ENCODE results near the gene CATSPER4. TPM values are rescaled to one million over a fixed set of nuclear protein-coding genes. Genes with fewer than 3 reads are reported as not detected.
A peak's percentile ranks its signal among the peaks of the same experiment; 100 is the strongest.

CATSPER4 gene
- total and polyA plus RNA-seq, 2 donors (not counting 1 experiment from before 2014, with no cell fraction given): not detected

DNA sequence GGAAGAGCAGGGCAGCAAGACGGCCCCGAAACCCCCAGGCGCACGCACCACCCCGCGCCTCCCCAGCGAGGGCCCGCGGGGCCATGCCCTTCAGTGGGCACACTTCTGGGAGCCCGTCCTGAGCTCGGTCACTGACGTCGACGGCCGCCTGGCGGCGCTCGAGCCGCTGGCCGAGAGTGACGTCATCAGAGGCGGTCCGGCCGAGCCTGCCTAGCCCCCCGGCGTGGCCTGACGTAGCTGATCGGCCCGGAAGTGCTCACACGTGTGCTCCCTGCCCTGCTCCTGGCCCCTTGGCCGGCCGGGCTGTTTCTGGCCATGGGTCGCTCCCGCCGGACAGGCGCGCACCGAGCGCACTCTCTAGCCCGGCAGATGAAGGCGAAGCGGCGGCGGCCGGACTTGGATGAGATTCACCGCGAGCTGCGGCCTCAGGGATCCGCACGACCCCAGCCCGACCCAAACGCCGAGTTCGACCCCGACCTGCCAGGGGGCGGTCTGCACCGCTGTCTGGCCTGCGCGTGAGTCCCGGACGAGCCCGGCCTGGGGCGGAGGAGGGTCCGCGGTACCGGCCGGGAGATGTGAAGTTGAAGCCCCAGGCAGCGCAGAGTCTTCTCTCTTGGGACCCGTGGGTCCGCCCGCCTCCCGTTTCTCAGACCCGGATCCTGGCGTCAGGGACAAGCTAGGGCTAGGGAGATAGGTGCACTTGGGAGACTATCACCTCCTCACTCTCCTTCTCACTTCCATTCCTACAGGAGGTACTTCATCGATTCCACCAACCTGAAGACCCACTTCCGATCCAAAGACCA lies 20.5 kb upstream of the CATSPER4 start, which contains the start of gene ZNF593:
TSS of gene ZNF593 (plus strand) at position 240 of the 803 bp plus-strand sequence. CDS start at position 316, 76 bp downstream.
- ChIA-PET POLR2A (interaction anchor here (0.9 to 1.1 kb wide), 2 partner anchors 64 to 119 kb away, joined by 3 to 5 read pairs; partner anchors contain the start of gene CEP85), CTCF (interaction anchor here (0.6 to 2.2 kb wide), 38 partner anchors 8 to 263 kb away, joined by 3 to 42 read pairs (median 4); partner anchors contain the start of genes CD52, CEP85, DHDDS and PDIK1L)
- H3K4me3 ChIP-seq (ENCODE audit: control extremely low read depth in 1 of 5, extremely low read depth in 1 of 5, insufficient read depth in 1 of 5, low read depth in 2 of 5, low read length in 4 of 5): peak within 1 kb of the TSS; percentile 58 to 94 (median 86)
- H3K4me1 Mint-ChIP-seq: peaks cover 15% of the 10 kb centered on the region
- peak within 1 kb of the TSS; percentile 38 to 91 for H3K27ac ChIP-seq (ENCODE audit: low read length in 2 of 2)
- no peaks in the 10 kb centered on the region for H3K9me3 Mint-ChIP-seq (ENCODE audit: insufficient read depth)
- H3K27me3 ChIP-seq (replicated peaks in 1 of 4; ENCODE audit: control extremely low read depth in 1 of 4, control insufficient read depth in 3 of 4, insufficient read depth in 4 of 4, low read length in 3 of 4): no peaks in the 10 kb centered on the region
- intact Hi-C loops (cut with micrococcal nuclease): loop anchor here (1.0 kb wide), 5 partner anchors 59 to 262 kb away; partner anchors contain the start of genes CEP85, DHDDS and PDIK1L
- peak within 1 kb of the TSS; percentile 85 for H3K27ac Mint-ChIP-seq
- no peaks in the 10 kb centered on the region for H3K9me3 ChIP-seq (ENCODE audit: control extremely low read depth in 1 of 3, control insufficient read depth in 2 of 3, insufficient read depth in 1 of 3, low read length in 2 of 3)
- H2AFZ ChIP-seq (ENCODE audit: insufficient read depth, low read depth, low read length, poor library complexity, severe bottlenecking): peak within 1 kb of the TSS; percentile 94
- DNase-seq: peak; percentile 92
- TF ChIP-seq EZH2 (IDR thresholded peaks at IDR 0.05; ENCODE audit: borderline replicate concordance, insufficient read depth, low read depth, low read length, poor library complexity, severe bottlenecking): no peak
- TF ChIP-seq, protein P1, sequence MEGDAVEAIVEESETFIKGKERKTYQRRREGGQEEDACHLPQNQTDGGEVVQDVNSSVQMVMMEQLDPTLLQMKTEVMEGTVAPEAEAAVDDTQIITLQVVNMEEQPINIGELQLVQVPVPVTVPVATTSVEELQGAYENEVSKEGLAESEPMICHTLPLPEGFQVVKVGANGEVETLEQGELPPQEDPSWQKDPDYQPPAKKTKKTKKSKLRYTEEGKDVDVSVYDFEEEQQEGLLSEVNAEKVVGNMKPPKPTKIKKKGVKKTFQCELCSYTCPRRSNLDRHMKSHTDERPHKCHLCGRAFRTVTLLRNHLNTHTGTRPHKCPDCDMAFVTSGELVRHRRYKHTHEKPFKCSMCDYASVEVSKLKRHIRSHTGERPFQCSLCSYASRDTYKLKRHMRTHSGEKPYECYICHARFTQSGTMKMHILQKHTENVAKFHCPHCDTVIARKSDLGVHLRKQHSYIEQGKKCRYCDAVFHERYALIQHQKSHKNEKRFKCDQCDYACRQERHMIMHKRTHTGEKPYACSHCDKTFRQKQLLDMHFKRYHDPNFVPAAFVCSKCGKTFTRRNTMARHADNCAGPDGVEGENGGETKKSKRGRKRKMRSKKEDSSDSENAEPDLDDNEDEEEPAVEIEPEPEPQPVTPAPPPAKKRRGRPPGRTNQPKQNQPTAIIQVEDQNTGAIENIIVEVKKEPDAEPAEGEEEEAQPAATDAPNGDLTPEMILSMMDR (IDR thresholded peaks at IDR 0.05): peak; percentile 79
- H3K79me2 ChIP-seq (ENCODE audit: control insufficient read depth, insufficient read depth, low read length): peaks cover 14% of the 10 kb centered on the region
- peak within 1 kb of the TSS; percentile 96 for H3K9ac ChIP-seq (ENCODE audit: low read length)
- H3K4me2 ChIP-seq (replicated peaks; ENCODE audit: low read depth, low read length, poor library complexity, severe bottlenecking): peak within 1 kb of the TSS; percentile 95
- 1% methylated on average over 72 of the region's 76 CpGs for WGBS (ENCODE audit: insufficient coverage)
- H3K4me3 Mint-ChIP-seq: peak within 1 kb of the TSS; percentile 93
- no peaks in the 10 kb centered on the region for H3K36me3 ChIP-seq (replicated peaks in 1 of 2; ENCODE audit: control extremely low read depth in 1 of 2, control insufficient read depth in 1 of 2, extremely low read depth in 1 of 2, insufficient read depth in 2 of 2, low read length in 1 of 2)
- peaks cover 7 to 15% of the 10 kb centered on the region in 2 donors for H3K4me1 ChIP-seq (ENCODE audit: control insufficient read depth in 2 of 2, insufficient read depth in 2 of 2, low read length in 2 of 2)
- ATAC-seq (ENCODE audit: low read depth): peak; percentile 97
- no peaks in the 10 kb centered on the region for H3K27me3 Mint-ChIP-seq
- no peaks in the 10 kb centered on the region for H4K20me1 ChIP-seq (ENCODE audit: control insufficient read depth, insufficient read depth, low read length, poor library complexity, severe bottlenecking)

All from B cell (primary cell).